T-helper 22 cell (primary cell): Measurements from ENCODE around the gene CENPP.
"Not testable (repeated sequence)": the region's sequence is repeated elsewhere in the genome, so short reads cannot be mapped to it uniquely, and the experiment has no call there.

Experiments
- DNase-seq: peaks from one replicate; pipeline ENCODE4 v3.0.0-alpha.2; 2020; ENCODE audit warnings: low read depth

The CENPP gene

GRCh38 chr9:92616655-92617111 lies 290.9 kb downstream of the CENPP start:
- no peak for DNase-seq

DNA sequence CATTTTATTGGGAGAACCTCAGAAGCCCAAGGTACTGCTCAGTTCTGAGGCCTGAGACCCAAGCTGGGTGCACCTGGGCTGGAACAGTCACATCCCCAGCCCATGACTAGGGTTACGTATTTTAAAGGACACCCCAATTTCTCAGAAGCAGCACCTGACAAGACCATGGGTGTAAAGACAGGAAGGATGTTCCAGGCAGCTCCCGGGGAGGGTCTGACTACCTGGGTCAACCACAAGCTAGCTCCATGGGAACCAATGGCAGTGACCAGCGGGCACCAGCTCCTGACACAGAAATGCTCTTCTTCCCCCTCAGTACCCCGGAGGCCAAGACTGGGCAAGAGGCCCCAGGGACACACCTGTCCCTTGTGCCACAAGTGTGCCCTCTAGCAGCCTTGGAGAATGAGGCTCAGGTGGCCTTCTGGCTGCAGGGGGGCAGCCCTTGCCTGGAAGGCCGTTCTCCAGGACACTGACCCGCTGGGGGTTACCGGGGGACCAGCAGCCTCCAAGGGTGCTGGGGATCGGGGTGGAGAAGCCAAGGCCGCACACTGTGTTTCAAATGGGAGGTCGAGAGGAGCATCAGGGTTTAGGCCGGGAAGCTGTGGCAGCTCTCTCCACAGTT lies 291.6 kb downstream of the CENPP start:
- DNase-seq = no peak

DNA sequence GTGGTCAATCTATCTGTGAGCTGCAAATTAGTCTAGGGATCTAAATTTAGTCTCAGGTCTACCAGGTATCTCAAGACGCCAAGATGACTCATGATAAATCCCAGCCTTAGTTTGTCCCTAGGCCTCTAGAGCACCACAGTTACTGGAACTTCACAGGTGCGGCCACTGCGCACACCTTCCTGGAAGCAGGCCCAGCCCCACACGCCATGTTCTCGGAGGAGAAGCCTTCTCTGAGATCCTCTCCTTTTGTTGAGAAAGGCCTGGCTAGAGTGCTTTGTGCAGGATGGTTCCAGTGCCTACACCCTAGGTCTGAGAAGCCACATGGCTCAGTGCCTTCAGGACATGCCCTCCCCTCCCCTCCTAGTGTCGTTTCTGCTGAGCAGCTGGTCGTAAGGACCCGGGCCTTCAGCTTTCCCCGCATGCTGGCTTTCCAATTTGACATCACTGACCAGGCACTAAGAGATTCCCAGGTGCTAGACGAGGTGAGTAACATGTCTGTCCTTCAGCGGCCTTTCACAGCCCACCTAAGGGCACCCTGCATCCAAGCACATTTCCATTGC lies 292.3 kb downstream of the CENPP start:
- no peak for DNase-seq

DNA sequence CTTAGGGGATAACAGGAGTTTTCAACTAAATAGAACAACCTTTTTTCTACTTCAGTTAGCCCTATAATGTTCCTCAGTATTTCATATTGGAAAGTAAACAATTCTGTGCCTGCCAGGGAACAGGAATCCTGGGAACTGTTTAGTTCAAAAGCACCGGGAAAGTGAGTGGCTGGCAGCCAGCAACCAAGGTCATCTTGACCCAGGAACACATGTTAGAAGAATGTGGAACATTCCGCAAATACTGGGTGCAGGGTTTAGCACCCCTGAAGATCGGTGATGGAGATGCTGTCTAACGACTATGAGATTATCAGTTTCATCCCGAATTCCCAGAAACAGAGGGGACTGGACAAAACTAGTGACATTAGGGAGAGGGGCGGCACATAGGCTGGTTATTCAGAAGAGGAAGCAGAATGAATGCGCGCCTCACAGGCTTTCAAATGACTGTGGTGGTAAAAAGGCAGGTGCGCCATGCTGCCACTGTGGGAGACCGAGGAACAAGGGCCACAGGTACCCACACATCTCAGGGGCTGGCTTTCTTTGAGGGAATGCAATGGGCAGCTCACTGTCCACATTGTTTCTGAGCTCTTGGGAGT lies 293.0 kb downstream of the CENPP start:
- DNase-seq = no peak

DNA sequence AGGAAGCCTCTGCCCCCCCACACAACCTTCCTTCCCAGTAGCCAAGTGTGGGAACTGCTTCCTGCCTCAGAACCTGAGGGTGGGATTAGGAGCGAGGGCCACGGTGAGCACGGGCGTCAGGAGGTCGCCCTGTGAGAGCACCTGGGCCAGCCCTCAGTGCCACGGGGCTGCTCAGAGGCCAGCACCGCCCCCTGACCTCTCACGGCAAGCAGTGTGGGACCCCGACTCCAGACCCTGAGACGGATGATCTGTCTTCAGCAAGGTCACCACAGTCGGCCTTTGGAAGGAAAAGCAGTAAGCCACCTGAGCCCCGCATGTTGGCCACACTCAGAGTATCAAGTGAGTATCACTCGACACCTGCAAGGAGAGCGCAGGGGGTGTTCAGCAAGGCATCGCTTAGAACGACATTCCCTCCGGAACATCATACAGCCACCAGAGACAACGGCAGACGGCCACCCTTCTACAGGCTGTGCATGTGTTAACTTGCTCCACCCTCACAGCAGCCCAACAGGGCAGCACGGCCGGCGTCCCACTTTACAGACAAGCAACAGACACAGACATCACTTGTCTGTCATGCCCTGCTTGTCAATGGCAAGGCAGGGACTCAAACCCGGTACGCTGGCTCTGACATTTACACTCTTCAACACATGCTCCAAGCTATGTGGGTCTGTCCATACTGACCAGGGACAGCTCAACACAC lies 294.0 kb downstream of the CENPP start:
- DNase-seq = no peak

DNA sequence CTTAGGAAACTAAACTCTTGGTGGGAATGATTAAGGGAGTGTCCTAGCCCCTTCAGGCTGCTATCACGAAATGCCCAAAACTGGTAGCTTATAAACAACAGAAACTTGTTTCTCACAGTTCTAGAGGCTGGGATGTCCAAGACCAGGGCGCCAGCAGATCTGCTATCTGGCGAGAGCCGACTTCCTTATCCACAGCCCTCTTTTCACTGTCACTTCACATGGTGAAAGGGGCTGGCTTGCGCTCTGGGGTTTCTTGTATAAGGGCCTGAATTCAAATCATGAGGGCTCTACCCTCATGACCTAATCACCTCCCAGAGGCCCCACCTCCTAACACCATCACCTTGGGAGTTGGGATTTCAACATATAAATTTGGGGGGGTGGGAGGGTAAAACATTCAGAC lies 295.1 kb downstream of the CENPP start:
- DNase-seq = no peak

GRCh38 chr9:92623936-92624335 lies 298.2 kb downstream of the CENPP start:
- DNase-seq = not testable (repeated sequence)

DNA sequence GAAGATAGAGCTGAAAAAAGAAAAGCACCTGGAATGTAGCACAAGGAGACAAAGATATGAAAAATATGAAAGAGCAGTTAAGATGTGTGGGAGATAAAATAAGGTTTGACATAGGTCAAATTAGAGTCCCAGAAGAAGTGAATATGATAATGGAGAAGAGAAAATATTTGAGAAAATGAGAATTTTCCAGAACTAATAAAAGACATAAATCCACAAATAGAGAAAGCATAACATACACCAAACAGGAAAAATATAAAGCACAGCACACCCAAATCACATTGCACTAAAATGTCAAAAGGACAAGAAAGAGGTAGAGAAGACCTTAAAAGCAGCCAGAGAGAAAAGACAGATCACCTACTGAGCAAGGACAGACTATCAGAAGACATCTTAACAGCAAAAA lies 300.7 kb downstream of the CENPP start:
- DNase-seq = no peak

GRCh38 chr9:92627651-92628050 lies 301.9 kb downstream of the CENPP start:
- DNase-seq = no peak

DNA sequence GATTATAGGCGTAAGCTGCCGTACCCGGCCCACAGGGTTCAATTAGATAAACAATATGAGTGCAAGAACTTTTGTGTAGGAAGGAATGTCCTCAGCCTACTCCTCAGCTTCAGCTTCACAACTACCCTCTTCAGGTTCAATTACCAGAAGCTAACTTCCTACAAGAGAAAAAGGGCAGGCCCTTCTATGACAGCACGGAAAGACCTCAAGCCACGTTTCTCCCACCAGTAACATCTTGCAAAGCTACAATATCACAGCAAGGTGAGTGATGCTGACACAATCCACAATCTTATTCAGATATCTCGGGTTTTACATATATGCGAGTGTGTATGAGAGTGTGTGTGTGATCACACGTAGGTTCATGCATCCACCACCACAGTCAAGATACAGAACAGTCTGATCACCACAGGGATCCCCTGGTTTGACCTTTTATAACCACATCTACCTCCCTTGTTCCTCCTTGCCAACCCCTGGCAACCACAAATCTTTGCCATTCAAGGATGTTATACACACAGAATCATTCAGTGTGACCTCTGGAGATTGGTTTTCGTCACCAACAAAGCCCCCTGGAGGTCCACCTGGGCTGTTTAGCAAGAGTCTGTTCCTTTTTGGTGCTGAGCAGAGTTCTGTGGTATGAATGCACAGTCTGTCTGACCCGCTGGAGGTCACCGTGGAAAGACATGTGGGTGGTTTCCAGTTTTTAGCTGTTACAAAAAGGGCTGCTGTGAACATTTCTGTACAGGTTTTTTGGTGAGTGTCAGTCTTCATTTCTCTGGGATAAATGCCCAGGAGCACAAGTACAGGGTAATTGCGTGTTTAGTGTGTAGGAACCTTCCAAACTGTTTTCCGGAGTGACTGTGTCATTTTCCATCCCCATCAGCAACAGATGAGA lies 305.9 kb downstream of the CENPP start:
- DNase-seq = no peak

DNA sequence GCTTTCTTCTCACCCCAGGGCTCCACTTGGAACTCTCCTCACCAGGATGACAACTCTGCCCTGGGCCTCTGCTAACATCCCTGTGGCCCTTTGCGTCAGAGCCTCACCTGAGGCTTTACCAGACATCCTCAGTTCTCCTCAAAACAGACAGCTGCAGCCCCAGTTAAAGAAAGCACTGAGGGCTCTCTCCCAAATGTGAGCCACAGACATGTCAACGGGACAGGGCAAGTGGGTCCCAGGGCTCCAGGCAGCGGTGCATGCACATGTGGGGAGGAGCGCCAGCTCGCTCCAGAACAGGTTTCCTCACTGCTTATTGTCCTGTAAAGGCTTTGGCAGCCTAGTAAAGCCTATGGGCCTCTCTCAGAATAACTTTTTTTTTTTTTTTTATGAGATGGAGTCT lies 306.9 kb downstream of the CENPP start:
- no peak for DNase-seq

GRCh38 chr9:92633614-92634278 lies 308.0 kb downstream of the CENPP start:
- DNase-seq = no peak

DNA sequence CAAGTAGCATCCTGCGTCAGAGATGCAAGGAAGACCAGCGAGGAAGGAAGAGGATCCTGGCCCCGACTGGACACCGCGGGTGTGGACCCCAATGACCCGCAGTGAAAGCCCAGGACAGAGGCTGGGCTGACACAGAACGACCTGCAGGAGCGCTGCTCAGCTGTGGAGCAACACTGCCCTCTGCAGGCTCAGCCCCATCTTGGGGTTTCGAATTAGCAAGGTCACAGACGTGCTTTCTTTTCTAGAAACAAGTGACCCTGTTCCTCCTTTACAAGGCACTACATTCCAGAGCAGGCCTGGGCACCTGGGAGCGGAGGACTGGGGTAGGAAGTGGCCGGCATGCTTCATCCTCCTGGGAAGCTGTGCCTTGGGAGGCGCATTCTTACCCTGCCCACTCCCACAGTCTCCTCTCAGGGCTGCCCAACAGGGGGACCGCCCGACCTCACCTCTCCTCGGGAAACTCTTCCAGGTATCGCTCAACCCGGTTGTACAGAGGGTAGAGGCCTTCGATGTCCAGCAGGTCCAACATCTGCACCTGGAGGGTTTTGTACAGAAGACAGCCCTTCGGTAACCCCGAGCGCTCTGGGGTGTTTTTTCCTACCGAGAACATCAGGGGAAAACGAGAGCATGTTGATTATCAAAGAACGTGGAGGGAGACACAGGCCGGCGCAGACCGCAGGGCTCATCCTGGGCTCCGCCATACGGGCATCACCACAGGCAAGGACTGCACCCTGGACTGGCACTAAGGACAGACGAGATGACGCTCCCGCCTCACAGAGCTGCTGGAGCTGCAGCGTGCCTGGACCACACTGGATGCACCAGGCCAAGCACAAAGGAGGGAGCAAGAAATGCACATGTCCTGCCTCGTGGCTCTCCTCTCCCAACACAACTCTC lies 309.2 kb downstream of the CENPP start:
- DNase-seq = peak; percentile 25

GRCh38 chr9:92635760-92636159 lies 310.0 kb downstream of the CENPP start:
- no peak for DNase-seq

DNA sequence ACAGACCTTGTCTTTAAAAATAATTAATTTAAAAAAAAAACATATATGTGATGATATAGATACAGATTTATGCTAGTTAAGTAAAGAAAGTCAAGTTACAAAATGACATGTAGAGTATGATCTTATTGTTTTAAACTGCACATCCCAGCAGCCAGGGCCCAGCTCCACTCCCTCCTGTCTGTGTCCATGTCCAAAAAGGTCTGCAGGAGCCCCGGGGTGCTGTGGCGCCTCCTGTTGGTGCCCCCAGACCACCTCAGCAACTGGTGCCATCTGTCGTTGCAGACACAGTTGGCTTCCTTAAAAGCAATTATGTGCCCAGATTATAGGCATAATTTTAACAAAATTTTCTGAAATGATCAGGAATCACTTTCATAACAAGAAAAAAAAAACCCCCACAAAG lies 310.9 kb downstream of the CENPP start:
- DNase-seq = no peak

GRCh38 chr9:92637326-92637725 lies 311.6 kb downstream of the CENPP start:
- DNase-seq = no peak

DNA sequence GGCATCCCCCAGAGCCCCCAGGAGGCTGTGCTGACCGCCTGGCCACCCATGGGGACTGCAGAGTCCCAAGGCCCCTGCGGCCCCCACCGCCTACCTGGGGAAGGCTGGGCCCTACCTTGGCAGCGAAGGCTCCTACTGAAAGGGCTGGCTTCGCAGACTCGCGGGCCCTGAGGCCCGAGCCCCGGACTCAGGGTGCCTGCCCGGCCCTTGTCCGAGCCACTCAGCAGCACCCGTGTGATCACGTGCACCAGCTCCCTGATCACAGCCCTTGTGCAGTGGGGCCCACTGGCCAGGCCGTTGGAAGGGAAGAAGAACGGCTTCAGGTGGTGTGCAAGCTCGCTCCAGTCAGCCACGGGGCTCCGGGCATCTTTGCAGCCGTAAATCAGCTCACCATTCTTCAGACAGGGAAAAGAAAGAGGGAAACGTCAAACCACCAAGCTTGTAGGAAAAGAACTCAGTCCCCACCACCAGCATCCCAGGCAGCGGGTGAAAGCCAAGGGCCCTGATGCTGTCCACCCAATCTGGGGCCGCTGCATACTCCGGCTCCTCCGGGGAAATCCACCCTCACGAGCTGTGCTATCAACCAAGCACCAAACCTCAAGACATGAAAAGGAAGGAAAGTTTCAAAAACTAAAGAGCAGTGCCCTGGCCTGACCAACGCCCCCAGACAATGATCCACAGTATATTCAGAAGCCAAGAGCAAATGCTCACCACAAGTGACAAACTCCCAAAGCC lies 312.3 kb downstream of the CENPP start:
- no peak for DNase-seq

- no peak for DNase-seq
Observed at GRCh38 chr9:92638621-92639101, 312.9 kb downstream of the CENPP start.

- DNase-seq = no peak
Observed at GRCh38 chr9:92639124-92639523, 313.4 kb downstream of the CENPP start.

DNA sequence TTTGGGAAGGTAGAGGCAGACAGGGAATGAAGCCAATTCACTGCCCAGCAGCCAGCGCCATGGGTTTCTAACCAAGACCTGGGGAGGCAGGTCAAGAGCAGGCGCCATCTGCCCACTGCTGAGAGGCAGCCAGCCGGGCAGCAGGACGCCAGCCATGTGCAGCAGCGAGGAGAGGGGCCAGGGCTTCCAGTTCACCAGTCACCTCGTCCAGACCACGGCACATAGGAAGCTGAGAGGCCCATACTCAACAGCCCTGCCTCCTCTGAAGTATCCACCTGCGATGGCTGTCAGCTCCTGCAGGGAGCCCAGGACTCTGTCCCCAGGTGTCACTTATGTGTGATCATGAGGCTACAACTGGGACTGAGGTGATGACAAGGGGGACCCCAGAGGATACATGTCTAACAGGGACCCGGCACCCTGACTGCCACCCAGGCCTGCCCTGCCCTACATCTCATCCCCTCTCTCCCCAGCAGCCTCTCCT lies 314.1 kb downstream of the CENPP start:
- DNase-seq = no peak
